ENCODE measurements around the gene SPINK5. TPM values are rescaled to one million over a fixed set of nuclear protein-coding genes. Genes with fewer than 3 reads are reported as not detected.

Gene SPINK5
- total and polyA plus RNA-seq, 10 donors = 0.11 to 0.51 (median 0.26) TPM; not detected in 5

DNA sequence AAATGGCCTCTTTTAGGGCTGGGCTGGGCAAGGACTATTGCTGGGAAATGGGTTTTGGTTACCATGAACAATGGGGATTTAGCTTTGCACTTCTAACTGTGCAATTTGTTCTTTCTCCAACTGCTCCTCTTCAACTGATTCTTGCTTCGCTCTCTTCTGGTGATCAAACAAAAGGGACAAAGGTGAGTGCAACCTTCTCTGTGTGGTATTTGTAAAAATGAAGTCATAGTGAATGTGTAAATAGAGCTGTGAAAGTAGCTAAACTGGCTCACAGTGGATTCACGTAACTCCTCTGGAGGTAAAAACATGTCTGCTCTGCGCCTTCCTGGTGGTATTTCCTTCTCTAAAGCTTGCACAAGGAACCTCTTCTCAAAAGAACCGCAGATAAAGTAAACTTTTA lies 83.6 kb downstream of the SPINK5 start:
- Histone ChIP-seq H3K27me3 (replicated peaks in 1 of 7) (no peaks in the 10 kb centered on the region), H3K9me3 (no peaks in the 10 kb centered on the region), H3K27ac (no peak overlapping the region), H3K4me3 (no peak overlapping the region), H3K4me1 (no peaks in the 10 kb centered on the region), H3K36me3 (no peaks in the 10 kb centered on the region)
- no peak for DNase-seq
- 81 to 93% (median 87%) methylated on average over 4 of the region's 4 CpGs for WGBS, 5 donors
- TF ChIP-seq, protein P1, sequence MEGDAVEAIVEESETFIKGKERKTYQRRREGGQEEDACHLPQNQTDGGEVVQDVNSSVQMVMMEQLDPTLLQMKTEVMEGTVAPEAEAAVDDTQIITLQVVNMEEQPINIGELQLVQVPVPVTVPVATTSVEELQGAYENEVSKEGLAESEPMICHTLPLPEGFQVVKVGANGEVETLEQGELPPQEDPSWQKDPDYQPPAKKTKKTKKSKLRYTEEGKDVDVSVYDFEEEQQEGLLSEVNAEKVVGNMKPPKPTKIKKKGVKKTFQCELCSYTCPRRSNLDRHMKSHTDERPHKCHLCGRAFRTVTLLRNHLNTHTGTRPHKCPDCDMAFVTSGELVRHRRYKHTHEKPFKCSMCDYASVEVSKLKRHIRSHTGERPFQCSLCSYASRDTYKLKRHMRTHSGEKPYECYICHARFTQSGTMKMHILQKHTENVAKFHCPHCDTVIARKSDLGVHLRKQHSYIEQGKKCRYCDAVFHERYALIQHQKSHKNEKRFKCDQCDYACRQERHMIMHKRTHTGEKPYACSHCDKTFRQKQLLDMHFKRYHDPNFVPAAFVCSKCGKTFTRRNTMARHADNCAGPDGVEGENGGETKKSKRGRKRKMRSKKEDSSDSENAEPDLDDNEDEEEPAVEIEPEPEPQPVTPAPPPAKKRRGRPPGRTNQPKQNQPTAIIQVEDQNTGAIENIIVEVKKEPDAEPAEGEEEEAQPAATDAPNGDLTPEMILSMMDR (IDR thresholded peaks at IDR 0.05 in 8 of 11, conservative IDR thresholded peaks at IDR 0.05 in 3 of 11) = no peak
- TF ChIP-seq POLR2A (IDR thresholded peaks at IDR 0.05) = no peak
- no peak for TF ChIP-seq POLR2AphosphoS5 (IDR thresholded peaks at IDR 0.05)
- intact Hi-C loops (cut with DNase I; ENCODE audit: low total_unique reads) = no loop called here

DNA sequence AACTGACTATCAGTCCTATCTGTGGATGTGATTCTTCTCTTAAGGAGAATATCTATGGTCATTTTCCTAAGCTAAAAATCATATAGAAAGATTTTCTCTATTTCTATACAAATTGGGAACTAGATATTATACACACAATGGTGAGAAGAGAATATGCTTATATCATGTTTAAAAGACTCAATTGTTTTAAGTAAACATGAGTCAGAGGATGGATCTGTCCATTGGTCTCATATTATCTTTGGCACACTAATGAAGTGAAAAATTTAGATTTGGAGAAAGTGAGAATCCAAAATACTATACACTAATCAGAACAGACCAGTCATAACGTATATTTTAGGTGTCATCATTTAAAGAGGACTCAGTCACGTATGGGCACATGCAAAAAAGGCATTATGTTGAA lies 88.1 kb downstream of the SPINK5 start:
- Histone ChIP-seq H3K4me1 (no peaks in the 10 kb centered on the region), H3K27ac (no peak overlapping the region), H3K27me3 (replicated peaks in 1 of 7) (no peaks in the 10 kb centered on the region), H3K4me3 (no peak overlapping the region), H3K36me3 (no peaks in the 10 kb centered on the region), H3K9me3 (peaks cover 0 to 9% (median 0%) of the 10 kb centered on the region in 8 donors)
- WGBS, 5 donors = 66 to 81% (median 73%) methylated on average over 2 of the region's 2 CpGs
- no peak for DNase-seq
- intact Hi-C loops (cut with DNase I; ENCODE audit: low total_unique reads) = no loop called here
- TF ChIP-seq POLR2A (IDR thresholded peaks at IDR 0.05) (no peak), POLR2AphosphoS5 (IDR thresholded peaks at IDR 0.05) (no peak)
- TF ChIP-seq, protein P1 (IDR thresholded peaks at IDR 0.05 in 8 of 11, conservative IDR thresholded peaks at IDR 0.05 in 3 of 11) = no peak

DNA sequence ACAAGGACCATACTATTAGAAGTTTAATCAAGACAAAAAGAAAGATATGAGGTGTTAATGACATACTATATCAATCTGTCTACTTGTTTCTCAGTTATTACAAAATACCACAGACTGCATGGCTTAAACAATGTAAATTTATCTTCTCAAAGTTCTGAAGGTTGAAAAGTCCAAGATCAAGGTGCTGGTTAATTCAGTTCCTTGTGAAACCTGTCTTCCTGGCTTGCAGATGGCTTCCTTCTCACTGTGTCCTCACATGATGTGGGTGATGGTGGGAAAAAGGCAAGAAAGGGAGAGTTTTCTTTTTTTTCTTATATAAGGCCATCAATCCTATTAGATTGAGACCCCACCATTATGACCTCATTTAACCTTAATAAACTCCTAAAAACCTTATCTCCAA lies 89.0 kb downstream of the SPINK5 start:
- no peak for DNase-seq
- TF ChIP-seq, protein P1 (IDR thresholded peaks at IDR 0.05 in 8 of 11, conservative IDR thresholded peaks at IDR 0.05 in 3 of 11) = no peak
- TF ChIP-seq POLR2AphosphoS5 (IDR thresholded peaks at IDR 0.05) = no peak
- TF ChIP-seq POLR2A (IDR thresholded peaks at IDR 0.05) = no peak
- no peaks in the 10 kb centered on the region for H3K27me3 ChIP-seq (replicated peaks in 1 of 7)
- H3K36me3 ChIP-seq = no peaks in the 10 kb centered on the region
- H3K4me3 ChIP-seq = no peak overlapping the region
- peaks cover 0 to 9% (median 0%) of the 10 kb centered on the region in 8 donors for H3K9me3 ChIP-seq
- no peaks in the 10 kb centered on the region for H3K4me1 ChIP-seq
- intact Hi-C loops (cut with DNase I; ENCODE audit: low total_unique reads) = no loop called here
- H3K27ac ChIP-seq = no peak overlapping the region

DNA sequence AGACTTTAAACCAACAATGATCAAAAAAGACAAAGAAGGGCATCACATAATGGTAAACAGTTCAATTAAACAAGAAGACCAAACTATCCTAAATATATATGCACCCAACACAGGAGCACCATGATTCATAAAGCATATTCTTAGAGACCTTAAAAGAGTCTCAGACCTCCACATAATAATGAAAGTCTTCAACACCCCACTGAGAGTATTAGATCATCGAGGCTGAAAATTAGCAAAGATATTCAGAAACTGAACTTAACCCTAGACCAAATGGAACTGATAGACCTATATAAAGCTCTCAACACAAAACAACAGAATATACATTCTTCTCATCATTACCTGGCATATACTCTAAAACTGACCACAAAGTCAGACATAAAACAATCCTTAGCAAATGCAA lies 92.8 kb downstream of the SPINK5 start:
- DNase-seq = no peak
- Histone ChIP-seq H3K9me3 (peaks cover 0 to 9% (median 0%) of the 10 kb centered on the region in 8 donors), H3K4me1 (no peaks in the 10 kb centered on the region), H3K27ac (no peak overlapping the region), H3K27me3 (replicated peaks in 1 of 7) (no peaks in the 10 kb centered on the region), H3K4me3 (no peak overlapping the region), H3K36me3 (no peaks in the 10 kb centered on the region)
- intact Hi-C loops (cut with DNase I; ENCODE audit: low total_unique reads) = no loop called here
- TF ChIP-seq, protein P1 (IDR thresholded peaks at IDR 0.05 in 8 of 11, conservative IDR thresholded peaks at IDR 0.05 in 3 of 11) = no peak
- no peak for TF ChIP-seq POLR2A (IDR thresholded peaks at IDR 0.05)
- no peak for TF ChIP-seq POLR2AphosphoS5 (IDR thresholded peaks at IDR 0.05)
- 67 to 92% (median 79%) methylated on average over 1 of the region's 1 CpG for WGBS, 5 donors

Measured in spleen (tissue), 11 donors.